Lung microvascular endothelial cell (primary cell): ENCODE data around the gene NIM1K. TPM values are rescaled to one million over a fixed set of nuclear protein-coding genes. Genes with fewer than 3 reads are reported as not detected.
"Not testable (repeated sequence)": the region's sequence is repeated elsewhere in the genome, so short reads cannot be mapped to it uniquely, and the experiment has no call there.

Experiments used
- DNase-seq, 2 donors: peaks; one replicate each; pipeline versions ENCODE4 v3.0.0 to v3.0.0-alpha.2; 2010; ENCODE audit warnings: low read depth in 2 of 2
- total RNA-seq: library from RNA; depleted of rRNA; stranded (reverse); fragments of >200 nt; gene quantifications from 2 replicates; pipeline ENCODE4 v1.2.1, GENCODE V29; 2014

Gene NIM1K
- total RNA-seq, 1 donor from 2014 or later: not detected

DNA sequence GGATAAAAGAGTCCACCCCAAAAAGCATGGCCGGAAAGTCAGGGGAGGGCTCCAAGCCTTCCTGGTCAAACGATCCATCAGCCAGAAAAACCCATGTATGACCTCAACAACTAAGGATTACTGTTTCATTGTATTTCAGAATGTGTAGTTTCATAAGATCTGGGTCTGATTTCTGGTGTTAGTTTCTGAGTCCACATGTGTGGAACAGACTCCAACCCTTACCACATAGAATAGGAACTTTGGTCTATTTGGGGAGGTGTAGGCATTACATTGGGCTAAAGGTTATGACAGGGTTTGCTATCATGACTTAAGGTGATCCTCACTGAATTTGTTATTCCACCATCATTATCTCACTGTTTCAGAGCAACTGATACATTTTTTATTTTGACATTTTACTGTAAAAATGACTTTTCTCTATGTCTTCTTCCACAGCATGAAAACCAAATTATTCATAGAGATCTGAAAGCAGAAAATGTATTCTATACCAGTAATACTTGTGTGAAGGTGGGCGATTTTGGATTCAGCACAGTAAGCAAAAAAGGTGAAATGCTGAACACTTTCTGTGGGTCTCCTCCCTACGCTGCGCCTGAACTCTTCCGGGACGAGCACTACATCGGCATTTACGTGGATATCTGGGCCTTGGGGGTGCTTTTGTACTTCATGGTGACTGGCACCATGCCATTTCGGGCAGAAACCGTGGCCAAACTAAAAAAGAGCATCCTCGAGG, 87.7 kb downstream of the NIM1K start:
- DNase-seq: no peak

DNA sequence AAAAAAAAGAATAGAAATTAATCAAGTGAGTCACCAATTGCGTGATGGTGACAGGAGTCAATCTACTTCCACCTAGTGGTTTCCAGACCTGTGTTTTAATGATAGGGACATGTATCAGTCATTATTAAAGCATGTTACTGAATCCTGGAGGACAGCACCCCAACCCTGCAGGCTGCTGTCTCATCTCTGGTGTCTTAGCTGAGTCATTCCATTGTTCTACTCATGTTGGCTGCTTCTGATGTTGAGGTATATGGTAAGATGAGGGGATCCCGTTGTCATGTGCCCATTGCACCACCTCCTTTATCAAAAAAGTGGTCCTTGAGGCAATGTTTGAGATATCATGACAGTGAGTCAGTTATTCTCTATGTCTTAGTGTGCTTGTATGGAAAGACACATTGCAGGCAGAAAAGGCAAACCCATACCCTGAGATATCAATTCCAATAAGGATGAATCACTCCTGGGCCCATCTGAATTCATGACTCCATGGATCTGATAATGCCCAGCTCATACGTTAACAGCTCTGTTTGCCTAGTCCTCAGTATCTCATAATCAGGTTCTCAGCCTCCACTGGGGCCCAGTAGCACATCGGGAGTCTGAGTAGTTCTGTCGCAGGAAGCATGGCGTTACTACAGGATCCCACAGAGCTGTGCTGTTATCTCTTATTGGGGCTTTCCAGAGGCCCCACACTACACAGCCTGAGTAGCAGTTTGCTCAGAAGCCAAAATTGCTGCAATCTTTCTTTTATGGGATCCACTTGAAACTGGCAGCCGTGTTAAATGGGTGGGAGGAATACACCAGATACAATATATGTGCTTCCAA, 90.0 kb downstream of the NIM1K start:
- DNase-seq: no peak

DNA sequence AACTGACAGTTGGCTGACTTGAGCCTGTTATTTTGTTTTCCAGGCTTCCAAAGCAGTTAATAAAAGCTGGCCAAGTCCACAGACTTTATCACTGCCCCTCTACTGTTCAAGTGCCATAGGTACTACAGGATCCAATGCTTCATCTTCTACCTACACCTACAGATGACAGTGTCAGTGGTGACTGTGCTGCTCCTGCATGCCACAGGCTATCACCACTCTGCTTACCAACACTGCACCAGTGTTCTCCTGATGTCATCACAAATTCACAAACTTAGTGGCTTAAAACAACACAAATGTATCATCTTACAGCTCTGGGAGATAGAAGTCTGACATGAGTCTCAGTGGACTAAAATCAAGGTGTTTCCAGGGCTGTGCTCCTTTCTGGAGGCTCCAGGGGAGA, 94.6 kb downstream of the NIM1K start:
- no peak for DNase-seq

DNA sequence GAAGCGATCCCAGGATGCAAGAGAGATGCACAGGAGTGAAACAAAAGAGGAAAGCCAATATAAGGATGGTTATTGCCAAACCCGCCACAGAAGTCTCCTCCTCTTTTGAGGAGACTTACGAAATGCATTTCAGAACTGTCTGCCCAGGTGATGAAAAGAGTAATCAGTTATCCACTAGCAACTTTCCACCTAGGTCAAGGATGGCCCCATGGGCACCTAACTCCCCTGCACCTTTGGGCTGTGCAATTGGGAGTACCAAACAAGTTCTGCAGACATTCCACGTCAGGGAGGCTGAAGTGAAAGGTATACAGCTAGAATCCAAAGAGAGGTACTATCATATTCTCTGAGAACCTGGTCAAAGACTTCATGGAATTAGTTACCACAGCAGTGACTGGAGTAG, 95.5 kb downstream of the NIM1K start:
- no peak for DNase-seq

DNA sequence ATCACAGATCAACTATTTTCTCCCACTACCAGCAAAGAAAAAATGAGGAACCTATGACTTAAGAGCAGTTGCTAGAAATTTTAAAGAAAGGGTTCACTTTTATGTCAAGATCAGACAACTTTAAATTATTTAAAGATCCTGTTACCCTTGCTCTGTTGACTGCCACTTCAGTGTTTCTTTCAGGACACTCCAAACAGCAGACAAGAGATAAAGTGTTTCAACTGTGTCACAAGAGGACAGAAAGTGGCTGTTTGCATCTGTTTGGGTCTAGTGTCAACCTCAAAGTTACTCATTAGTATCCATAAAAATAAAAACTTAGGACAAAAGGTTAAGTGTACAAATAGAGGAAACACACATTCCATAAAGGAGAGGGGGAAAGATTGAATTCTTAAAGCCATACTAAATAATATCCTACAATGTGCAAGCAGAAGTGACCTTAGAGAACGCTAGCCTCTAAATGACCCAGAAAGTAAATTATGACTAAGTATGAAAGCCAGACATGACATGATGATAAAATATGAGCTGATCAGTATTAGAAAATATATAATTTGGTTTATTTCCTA, 96.3 kb downstream of the NIM1K start:
- no peak for DNase-seq

DNA sequence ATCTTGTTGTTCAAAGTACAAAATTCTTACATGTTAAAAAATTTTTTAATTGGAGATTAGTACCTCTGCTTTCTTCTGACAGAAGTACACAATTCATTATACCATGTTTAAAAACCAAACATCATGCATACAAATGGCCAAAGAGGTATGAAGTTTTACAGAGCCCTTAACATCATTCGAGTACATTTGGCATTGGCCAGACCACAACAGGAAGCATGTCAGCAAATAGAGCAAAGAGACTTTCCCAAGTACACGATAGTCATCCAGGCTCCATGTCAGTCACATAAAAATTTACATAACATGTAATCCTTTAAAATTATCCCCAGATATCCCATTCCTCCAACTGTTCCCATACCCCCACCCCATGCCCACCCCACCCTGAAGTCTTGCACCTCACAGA, 98.7 kb downstream of the NIM1K start:
- peak in 1 of 2 donors; percentile 30 for DNase-seq

DNA sequence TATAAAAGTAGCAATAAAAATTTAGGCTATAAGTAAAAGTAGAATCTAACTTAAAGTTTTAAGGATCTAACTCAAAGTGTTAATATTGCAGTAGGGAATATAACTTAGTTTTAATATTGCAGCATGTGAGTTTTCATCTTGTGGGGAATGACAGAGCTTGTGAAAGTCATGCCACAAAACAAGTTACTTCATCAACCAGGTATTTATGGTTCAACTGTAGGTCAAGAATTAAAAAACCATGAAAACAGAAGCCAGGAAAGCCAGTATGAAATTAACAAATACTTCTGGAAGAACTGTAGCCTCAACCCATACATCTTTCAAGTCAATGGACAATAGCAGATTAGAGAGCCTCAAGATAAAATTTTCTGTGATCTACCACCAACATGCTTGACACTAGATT, 102.2 kb downstream of the NIM1K start:
- peak; percentile 17 to 28 for DNase-seq

DNA sequence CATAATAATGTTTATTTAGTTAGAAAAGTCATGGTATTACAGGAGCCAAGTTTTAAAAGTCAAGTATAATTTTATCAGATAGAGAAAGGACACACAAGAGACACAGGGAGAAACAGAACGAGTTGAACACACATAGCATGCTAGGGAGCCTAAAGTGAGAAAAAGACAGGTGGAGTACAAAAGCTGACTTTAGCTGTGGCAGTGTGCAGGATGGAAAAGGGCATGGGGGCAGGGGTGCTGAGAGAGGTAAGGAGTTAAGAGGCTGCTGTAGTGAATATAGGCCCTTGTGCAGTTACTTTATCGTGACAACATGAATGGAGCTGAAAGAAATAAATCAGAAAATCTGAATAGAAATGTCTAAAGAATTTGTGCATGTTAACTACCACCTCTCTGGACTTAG, 103.2 kb downstream of the NIM1K start:
- no peak for DNase-seq

DNA sequence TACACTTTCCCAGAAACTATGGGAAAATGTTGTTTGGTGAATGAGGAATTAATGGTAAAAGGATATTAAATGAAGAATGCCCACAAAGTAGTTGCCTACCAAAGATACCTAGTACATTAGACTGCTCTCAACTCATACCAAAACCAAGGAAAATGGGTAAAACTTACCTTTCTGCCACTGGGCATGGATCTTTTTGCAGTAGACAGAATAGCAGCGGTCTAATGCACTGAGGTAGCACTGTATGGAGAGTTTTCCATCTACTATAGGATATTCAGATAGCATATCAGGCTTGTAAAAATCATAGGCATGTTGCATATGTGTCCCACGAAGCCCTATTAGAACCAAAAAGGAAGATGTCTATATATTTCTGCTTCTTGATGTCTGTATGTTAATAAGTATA, 104.8 kb downstream of the NIM1K start:
- no peak for DNase-seq

DNA sequence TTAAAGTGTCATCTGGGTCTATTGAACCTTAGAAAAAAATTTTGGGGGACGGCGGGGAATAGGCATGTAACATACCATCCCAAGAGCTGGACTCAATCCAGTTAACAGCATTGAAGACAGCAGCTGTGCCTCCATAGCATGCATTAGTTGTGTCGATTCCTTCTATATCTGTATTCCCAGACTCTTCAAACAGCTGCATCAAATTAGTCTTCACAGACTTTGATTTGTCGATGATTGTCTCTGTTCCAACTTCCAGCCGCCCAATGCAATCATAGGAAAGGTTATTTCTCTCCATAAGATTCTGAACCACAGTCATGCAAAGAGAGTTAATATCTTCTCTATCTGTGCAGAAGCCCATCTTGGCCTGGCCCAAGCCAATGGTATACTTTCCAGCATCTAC, 106.4 kb downstream of the NIM1K start:
- DNase-seq: no peak

DNA sequence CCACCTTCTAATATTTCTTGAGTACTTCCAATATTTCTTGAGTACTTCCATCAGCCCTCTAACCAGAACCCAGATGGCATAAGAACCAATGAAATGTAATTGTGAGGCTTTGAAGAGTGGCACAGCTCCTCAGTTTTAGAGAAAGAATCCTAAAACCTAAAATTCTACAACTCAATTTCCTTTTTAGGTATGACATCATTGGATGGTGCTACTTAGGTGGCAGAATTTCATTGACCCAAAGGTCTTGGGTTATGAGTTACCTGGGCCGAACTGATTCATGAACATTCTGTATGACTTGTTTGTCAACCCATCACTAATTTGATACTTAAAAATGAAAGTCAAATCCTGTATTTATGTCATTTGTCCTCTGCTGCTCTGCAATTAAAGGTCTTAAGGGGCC, 108.1 kb downstream of the NIM1K start:
- DNase-seq: no peak

DNA sequence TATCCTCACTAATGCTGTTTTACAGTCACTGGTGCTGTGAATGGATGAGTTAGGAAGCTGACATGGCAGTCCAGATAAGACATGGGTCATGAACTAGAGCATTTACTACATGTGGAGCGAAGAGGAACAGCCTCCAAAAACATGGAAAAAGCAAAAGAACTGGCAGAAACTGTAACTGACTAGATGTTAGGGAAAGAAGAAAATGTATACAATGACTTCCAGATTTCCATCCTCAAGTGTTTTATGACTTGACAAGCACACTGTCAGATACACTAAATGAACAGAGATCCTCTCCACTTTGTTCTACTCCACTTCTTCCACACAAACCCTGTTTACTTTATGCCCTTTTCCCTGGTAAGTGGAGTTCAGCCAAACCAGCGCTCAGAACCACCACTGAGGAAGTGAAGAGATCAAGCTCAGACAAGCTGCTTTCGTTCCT, 109.6 kb downstream of the NIM1K start:
- peak; percentile 4 to 33 for DNase-seq

DNA sequence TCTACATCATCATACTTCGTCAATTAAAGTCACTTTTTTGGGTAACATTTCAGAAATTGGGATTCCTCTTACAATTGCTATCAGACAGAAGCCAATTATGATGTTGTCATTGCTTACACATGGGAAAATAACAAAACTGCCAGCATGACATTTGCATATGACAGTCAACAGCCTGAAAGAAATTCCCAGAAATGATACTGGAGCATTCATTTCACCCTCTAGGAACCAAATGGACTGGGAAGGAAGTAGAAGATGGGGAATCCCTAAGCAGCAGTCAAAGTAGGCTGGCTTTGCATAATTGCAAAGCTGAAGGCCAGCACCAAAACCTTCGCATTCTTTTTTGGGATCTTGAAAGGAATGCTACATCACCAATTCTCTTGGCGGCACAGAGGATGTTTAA, 110.5 kb downstream of the NIM1K start:
- no peak for DNase-seq

DNA sequence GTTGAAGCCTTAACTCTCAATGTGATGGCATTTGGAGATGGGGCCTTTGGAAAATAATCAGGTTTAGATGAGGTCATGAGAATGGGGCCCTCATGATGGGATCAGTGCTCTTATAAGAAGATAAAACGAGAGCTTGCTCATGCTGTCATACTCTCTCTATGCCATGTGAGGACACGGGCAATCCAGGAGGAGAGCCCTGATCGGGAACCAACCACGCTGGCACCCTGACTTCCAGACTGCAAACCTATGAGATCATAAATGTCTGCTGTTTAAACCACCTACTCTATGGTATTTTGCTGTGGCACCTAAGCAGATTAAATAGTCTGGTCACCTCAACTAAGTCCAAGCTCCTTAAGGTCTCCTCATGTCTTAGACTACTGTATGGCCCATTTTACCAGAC, 111.2 kb downstream of the NIM1K start:
- DNase-seq: no peak

DNA sequence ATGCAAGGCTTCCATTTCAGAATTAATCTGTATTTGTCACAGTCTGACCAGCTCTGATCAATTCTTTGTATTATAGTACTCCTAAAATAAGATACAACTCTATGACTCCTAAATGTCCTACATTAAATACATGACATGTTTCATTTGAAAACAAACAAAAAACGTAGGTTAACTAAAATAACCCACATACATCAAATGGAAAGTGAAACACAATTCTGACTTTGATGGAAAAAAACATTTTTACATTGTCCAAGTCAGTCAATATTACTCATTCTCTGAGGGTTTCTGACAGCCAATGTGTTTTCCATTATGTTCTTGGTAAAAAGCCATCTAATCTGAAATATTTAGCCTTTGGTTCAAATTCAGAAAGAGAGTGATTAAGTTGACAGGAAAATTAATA, 112.5 kb downstream of the NIM1K start:
- DNase-seq: peak; percentile 21 to 71

DNA sequence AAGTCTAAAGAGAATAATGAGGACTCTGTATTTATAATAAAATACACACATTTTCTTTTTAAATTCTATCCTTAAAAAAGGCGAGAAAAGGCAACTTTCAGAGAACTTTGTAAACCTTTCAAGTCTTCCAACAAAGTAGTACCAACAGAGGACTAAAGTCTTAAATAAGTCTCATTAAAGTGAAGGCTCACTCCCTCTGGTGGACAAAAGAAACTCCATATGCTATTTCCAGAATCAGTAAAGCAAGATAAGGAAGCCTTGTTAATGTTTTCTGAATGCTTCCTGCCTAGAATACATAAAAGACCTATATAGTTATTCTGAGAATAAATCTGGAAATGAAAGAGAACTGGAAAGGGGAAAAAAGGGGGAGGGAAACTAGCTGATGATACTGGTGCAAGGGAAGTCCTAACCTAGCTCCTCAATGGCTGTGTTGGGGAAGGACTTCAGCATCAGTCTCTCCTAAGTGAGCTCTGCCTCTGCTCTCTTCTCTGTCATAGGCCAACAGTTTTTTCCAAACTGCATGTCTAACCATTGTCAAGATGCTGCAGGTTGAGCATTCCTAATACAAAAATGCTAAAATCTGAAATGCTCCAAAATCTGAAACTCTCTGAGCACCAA, 114.0 kb downstream of the NIM1K start:
- peak; percentile 66 to 67 for DNase-seq

DNA sequence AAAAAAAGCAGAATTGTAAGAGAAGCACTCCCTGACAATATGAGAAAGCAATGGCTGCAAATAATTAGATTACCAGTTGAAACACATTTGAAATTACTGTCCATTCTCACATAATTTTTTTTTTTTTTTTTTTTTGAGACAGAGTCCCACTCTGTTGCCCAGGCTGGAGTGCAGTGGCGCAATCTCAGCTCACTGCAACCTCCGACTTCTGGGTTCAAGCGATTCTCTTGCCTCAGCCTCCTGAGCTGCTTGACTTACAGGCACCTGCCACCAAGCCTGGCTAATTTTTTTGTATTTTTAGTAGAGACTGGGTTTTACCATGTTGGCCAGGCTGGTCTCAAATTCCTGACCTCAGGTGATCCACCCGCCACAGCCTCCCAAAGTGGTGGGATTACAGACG, 114.9 kb downstream of the NIM1K start:
- not testable (repeated sequence) for DNase-seq

DNA sequence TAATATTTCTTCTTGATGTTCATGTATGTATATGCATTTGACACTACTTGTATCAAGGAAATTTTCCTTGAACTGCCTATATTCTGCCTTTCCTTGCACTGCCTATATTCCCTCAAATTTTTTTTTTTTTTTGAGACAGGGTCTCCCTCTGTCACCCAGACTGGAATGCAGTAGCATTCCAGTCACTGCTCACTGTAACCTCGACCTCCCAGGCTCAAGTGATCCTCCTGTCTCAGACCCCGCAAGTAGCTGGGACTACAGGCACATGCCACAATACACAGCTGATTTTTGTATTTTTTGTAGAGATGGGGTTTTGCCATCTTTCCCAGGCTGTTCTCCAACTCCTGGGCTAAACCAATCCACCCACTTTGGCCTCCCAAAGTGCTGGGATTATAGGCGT, 117.1 kb downstream of the NIM1K start:
- DNase-seq: no peak

DNA sequence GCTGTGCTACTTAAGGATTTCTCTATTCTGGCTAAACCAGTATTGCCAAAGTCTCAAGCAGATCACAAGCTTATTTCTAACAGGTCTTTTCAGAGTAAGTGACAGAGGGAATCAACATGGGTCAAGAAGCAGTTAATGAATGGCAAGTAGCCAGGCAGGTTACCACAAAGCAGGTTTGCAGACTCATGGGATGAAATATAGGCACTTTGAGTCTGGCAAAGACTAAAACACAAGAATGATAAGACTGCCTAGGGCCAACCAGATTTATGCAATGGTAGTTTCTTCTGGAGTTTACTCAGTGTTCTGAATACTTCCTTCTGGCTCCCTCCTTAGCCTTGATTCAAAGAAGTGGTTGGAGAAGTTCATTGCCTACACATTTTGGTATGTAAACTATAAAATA, 117.6 kb downstream of the NIM1K start:
- DNase-seq: no peak

DNA sequence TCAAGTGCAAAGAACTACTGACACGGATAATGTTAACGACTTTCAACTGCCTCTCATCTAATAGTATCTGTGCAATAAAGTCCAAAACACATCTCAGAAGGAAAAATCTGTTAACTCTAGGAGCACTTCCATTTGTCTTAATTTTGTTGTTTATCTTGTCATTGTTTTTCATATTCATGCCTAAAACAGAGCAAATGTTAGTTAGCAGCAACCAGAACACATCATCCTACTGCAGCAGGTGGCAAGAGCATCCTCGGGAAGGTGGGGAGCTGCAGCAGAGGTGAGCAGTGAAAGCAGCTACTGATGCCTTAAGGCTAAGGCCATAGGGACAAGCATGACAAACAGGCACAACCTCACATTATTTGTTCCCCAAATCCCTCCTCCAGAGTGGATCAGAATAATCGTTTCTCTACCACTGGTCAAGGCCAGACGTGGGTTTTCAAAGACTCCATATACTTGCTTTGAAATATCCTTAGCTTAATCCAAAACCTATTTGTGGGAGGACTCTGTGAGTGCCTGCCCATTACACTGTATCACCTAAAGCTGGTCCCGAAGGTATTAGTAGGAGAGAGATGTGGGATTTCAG, 120.1 kb downstream of the NIM1K start:
- no peak for DNase-seq

DNA sequence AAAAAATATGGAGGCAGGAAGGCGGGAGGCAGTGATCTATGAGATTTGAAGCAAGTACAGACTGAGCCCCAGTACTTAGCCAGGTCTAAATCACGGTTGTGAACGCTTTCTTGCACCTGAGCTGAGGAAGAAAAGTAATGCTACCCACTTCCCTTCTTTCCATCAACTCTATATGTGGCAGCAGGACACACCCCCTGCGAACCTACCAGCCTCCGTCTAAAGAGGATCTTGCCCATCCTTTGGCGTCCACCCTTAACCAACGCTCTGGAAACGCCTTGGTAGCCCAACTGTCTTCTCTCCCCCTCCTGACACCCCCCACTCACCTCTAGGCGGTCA, 120.6 kb downstream of the NIM1K start:
- DNase-seq: no peak
